ENCODE data around the gene SIGLEC10.
"Not testable (repeated sequence)": the region's sequence is repeated elsewhere in the genome, so short reads cannot be mapped to it uniquely, and the experiment has no call there.

Gene SIGLEC10

GRCh38 chr19:51448411-51449016 is 31.1 kb upstream of the SIGLEC10 start:
- peaks cover 54% of the 10 kb centered on the region for H3K4me1 Mint-ChIP-seq (ENCODE audit: low read depth)
- H3K27ac Mint-ChIP-seq = peak overlapping the region; percentile 88
- H3K27me3 Mint-ChIP-seq = no peaks in the 10 kb centered on the region
- H3K4me3 Mint-ChIP-seq = peak overlapping the region; percentile 75
- H3K9me3 Mint-ChIP-seq (ENCODE audit: low read depth) = no peaks in the 10 kb centered on the region
- H3K36me3 Mint-ChIP-seq = peaks cover 5% of the 10 kb centered on the region

DNA sequence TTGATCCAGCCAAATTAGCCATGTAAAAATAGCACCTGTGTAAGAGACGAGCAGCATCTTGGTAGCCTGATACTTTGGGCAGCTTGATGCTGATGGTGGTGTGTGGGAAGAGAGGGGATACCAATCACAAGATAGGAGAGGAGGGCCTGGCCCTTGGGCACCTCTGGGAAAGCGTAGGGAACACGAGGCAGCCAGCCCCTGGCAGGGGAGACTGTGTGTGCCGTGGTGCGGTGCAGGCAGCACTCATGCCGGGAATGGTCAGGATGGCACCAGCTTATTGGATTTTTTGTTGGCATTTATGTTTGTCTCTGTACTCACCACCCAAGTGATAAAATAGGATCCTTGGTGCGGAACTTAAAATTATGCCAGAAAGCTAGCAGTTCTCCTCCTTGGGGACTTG is 30.6 kb upstream of the SIGLEC10 start:
- H3K9me3 Mint-ChIP-seq (ENCODE audit: low read depth) = no peaks in the 10 kb centered on the region
- H3K36me3 Mint-ChIP-seq = peaks cover 6% of the 10 kb centered on the region
- H3K4me3 Mint-ChIP-seq = peak overlapping the region; percentile 75
- no peaks in the 10 kb centered on the region for H3K27me3 Mint-ChIP-seq
- peak overlapping the region; percentile 88 for H3K27ac Mint-ChIP-seq
- H3K4me1 Mint-ChIP-seq (ENCODE audit: low read depth) = peaks cover 59% of the 10 kb centered on the region

- Mint-ChIP-seq H3K27ac (peak overlapping the region; percentile 88), H3K4me1 (ENCODE audit: low read depth) (peaks cover 64% of the 10 kb centered on the region)
- H3K9me3 Mint-ChIP-seq (ENCODE audit: low read depth) = not testable (repeated sequence)
Observed at GRCh38 chr19:51447510-51447909, 30.1 kb upstream of the SIGLEC10 start.

DNA sequence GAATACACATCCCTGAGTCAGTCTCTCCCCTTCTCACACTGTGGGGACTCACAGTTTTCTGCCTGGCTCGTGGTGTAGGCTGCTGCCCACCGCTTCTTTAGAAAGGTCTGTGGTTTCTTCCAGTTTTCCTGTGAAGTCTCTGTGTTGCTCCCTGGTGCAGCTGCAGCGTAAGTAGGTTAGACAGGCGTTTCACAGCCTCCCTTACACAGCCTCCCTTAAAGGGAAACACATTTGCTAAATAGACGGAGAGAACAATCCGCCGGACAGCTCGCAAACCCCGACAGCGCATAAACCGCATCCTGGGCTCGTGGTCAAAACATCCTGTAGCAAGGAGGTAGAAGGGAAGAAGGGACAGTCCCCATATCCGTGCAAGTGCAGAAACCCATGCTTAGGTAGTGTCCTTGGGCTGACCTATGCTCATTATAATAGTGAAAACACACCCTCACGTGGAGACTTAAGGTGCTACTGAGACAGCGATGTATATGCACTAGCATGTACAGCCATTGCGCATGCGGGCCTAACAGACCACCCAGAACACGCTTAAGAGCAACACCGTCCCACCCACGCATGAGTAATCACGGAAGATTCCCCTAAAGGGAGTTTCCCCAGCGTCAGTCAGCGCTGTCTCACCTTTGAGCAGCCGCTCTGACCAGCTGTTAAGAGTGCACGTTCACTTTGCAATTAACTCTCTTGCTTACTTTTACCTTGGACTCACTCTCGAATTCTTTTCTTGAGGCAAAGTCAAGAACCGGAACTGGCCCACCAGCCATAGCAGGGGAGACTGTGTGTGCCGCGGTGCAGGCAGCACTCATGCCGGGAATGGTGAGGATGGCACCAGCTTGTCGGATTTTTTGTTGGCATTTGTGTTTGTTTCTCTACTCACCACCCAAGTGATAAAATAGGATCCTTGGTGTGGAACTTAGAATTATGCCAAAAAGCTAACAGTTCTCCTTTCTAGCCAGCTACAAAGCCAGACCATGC is 24.3 kb upstream of the SIGLEC10 start:
- Mint-ChIP-seq H3K36me3 (peaks cover 2% of the 10 kb centered on the region), H3K27ac (peak overlapping the region; percentile 98), H3K9me3 (ENCODE audit: low read depth) (no peaks in the 10 kb centered on the region), H3K4me1 (ENCODE audit: low read depth) (peaks cover 70% of the 10 kb centered on the region), H3K4me3 (peak overlapping the region; percentile 81), H3K27me3 (no peaks in the 10 kb centered on the region)

More at GRCh38 chr19:51447510-51447909, 30.1 kb upstream of the SIGLEC10 start:
- not testable (repeated sequence) for H3K27me3 Mint-ChIP-seq, H3K36me3 Mint-ChIP-seq
- peak overlapping the region; percentile 75 for H3K4me3 Mint-ChIP-seq

- peak overlapping the region; percentile 81 for H3K4me3 Mint-ChIP-seq
- H3K9me3 Mint-ChIP-seq (ENCODE audit: low read depth) = no peaks in the 10 kb centered on the region
- peaks cover 69% of the 10 kb centered on the region for H3K4me1 Mint-ChIP-seq (ENCODE audit: low read depth)
- no peaks in the 10 kb centered on the region for H3K27me3 Mint-ChIP-seq
- H3K36me3 Mint-ChIP-seq = peaks cover 2% of the 10 kb centered on the region
- H3K27ac Mint-ChIP-seq = peak overlapping the region; percentile 98
Observed at GRCh38 chr19:51440846-51441409, 23.5 kb upstream of the SIGLEC10 start.

DNA sequence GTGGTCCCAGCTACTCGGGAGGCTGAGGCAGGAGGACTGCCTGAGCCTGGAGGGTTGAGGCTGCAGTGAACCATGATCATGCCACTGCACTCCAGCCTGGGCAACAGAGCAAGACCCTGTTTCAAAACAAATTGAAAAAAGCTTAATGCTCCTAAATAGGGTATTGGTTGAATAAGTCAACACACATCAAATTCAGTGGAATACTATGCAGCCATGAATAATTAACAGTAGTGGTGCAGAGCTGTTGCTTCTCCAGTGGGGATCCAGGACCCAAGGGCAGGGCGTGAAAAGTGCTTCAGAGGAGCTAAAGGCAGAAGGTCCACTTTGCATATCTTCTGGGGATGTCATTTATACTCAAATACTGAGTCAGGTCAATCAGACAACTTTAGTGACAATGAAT is 22.6 kb upstream of the SIGLEC10 start:
- H3K36me3 Mint-ChIP-seq = peaks cover 2% of the 10 kb centered on the region
- H3K9me3 Mint-ChIP-seq (ENCODE audit: low read depth) = no peaks in the 10 kb centered on the region
- H3K27me3 Mint-ChIP-seq = no peaks in the 10 kb centered on the region
- peaks cover 63% of the 10 kb centered on the region for H3K4me1 Mint-ChIP-seq (ENCODE audit: low read depth)
- H3K27ac Mint-ChIP-seq = peak overlapping the region; percentile 98
- peak overlapping the region; percentile 81 for H3K4me3 Mint-ChIP-seq

GRCh38 chr19:51439021-51439465 is 21.6 kb upstream of the SIGLEC10 start:
- H3K27me3 Mint-ChIP-seq = no peaks in the 10 kb centered on the region
- peaks cover 2% of the 10 kb centered on the region for H3K36me3 Mint-ChIP-seq
- peak overlapping the region; percentile 98 for H3K27ac Mint-ChIP-seq
- H3K4me3 Mint-ChIP-seq = no peak overlapping the region
- H3K4me1 Mint-ChIP-seq (ENCODE audit: low read depth) = peaks cover 62% of the 10 kb centered on the region
- H3K9me3 Mint-ChIP-seq (ENCODE audit: low read depth) = no peaks in the 10 kb centered on the region

DNA sequence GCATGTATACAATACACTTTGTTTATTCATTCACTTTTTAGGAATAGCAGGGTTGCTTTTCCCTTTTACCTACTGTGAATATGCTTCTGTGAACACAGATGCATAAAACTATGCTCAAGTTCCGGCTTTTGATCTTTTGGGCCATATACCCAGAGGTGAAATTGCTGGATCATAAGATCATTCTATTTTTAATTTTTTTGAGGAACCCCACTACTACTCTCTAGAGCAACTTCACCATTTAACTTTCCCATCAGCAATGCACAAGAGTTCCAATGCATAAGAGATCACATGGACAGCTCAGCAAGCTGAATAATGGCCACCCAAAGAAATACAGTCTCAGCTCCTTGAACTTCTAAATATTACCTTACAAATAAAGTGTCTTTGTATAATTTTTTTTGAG is 17.0 kb upstream of the SIGLEC10 start:
- H3K4me1 Mint-ChIP-seq (ENCODE audit: low read depth) = peaks cover 25% of the 10 kb centered on the region
- H3K36me3 Mint-ChIP-seq = no peaks in the 10 kb centered on the region
- peak overlapping the region; percentile 34 for H3K27ac Mint-ChIP-seq
- no peaks in the 10 kb centered on the region for H3K27me3 Mint-ChIP-seq
- no peaks in the 10 kb centered on the region for H3K9me3 Mint-ChIP-seq (ENCODE audit: low read depth)
- H3K4me3 Mint-ChIP-seq = no peak overlapping the region

DNA sequence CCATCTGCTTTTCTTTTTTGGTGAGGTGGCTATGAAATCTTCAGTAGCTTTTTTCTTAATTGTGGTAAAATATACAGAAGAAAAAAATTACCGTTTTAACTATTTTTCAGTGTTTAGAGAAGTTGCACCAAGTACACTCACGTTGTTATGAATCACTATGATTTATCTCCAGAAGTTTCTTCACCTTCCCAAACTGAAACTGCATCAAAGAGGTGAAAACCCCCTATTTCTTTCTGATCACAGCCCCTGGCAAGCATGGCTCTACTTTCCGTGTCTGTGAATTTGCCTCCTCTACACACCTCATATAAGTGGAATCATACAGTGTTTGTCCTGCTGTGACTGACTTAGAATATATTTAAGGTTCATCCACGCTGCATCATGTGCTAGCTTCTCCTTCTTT is 15.6 kb upstream of the SIGLEC10 start:
- Mint-ChIP-seq H3K36me3 (no peaks in the 10 kb centered on the region), H3K4me3 (no peak overlapping the region), H3K27me3 (no peaks in the 10 kb centered on the region), H3K9me3 (ENCODE audit: low read depth) (no peaks in the 10 kb centered on the region), H3K4me1 (ENCODE audit: low read depth) (peaks cover 11% of the 10 kb centered on the region), H3K27ac (peak overlapping the region; percentile 22)

- Mint-ChIP-seq H3K9me3 (ENCODE audit: low read depth) (no peaks in the 10 kb centered on the region), H3K36me3 (no peaks in the 10 kb centered on the region), H3K27me3 (no peaks in the 10 kb centered on the region), H3K4me1 (ENCODE audit: low read depth) (peaks cover 7% of the 10 kb centered on the region), H3K27ac (no peak overlapping the region), H3K4me3 (no peak overlapping the region)
Observed at GRCh38 chr19:51431124-51431523, 13.7 kb upstream of the SIGLEC10 start.

DNA sequence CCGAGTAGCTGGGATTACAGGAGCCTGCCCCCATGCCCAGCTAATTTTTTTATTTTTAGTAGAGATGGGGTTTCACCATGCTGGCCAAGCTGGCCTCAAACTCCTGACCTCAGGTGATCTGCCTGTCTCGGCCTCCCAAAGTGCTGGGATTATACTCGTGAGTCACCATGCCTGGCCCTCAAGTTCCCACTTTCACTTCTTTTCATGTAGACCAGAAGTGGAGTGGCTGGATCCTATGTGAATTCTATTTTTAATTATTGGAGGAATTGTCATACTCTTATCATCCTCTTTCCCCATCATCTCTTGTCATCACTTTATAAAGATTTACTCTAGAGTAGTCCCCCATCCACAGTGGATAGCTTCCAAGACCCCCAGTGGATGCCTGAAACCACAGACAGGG is 12.8 kb upstream of the SIGLEC10 start:
- Mint-ChIP-seq H3K27me3 (no peaks in the 10 kb centered on the region), H3K27ac (no peak overlapping the region), H3K36me3 (no peaks in the 10 kb centered on the region), H3K4me1 (ENCODE audit: low read depth) (peaks cover 9% of the 10 kb centered on the region), H3K4me3 (no peak overlapping the region), H3K9me3 (ENCODE audit: low read depth) (no peaks in the 10 kb centered on the region)

DNA sequence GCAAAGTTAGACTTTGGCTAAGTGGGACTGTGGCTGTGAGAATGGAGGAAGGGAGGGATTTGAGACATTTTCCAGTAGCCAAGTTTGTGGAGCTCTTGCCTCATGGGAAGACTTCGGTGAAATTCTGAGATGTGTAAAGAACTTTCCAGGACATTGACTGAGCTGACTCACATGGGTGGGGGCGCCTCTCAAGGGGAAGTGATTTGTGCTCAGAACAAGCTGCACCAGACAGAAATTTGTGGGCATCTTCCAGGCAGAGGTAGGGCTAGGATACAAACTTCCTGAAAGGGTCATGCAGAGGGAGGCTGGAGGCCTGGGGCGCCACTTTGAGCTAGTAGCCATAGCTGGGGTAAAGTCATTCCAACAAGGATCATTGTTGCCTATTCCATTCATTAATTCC is 9.8 kb upstream of the SIGLEC10 start:
- Mint-ChIP-seq H3K27me3 (no peaks in the 10 kb centered on the region), H3K36me3 (no peaks in the 10 kb centered on the region), H3K9me3 (ENCODE audit: low read depth) (no peaks in the 10 kb centered on the region), H3K4me1 (ENCODE audit: low read depth) (peaks cover 6% of the 10 kb centered on the region), H3K27ac (no peak overlapping the region), H3K4me3 (no peak overlapping the region)

DNA sequence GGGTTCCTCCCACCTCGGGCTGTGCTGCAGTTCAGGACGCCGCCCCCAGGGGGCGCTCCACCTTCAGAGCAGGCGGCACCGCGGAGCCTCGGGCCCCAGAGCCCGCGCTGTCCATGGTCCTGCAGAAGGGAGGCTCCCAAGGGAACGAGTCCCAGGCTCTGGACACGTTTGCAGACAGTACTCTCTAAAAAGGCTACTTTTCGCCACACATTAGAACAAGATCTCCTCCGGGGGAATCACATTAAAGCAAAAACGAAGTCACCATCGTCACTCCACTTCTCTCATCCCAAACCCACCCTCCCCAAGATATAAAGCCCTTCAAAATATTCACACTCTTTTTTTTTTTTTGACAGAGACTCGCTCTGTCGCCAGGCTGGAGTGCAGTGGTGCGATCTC is 4.6 kb upstream of the SIGLEC10 start:
- H3K4me3 Mint-ChIP-seq = no peak overlapping the region
- no peaks in the 10 kb centered on the region for H3K9me3 Mint-ChIP-seq (ENCODE audit: low read depth)
- H3K27ac Mint-ChIP-seq = no peak overlapping the region
- H3K27me3 Mint-ChIP-seq = peaks cover 5% of the 10 kb centered on the region
- H3K36me3 Mint-ChIP-seq = no peaks in the 10 kb centered on the region
- H3K4me1 Mint-ChIP-seq (ENCODE audit: low read depth) = peaks cover 13% of the 10 kb centered on the region

- Mint-ChIP-seq H3K36me3 (no peaks in the 10 kb centered on the region), H3K4me1 (ENCODE audit: low read depth) (peaks cover 16% of the 10 kb centered on the region), H3K27me3 (peaks cover 5% of the 10 kb centered on the region), H3K9me3 (ENCODE audit: low read depth) (no peaks in the 10 kb centered on the region), H3K27ac (no peak overlapping the region), H3K4me3 (no peak overlapping the region)
Observed at GRCh38 chr19:51421229-51422052, 4.0 kb upstream of the SIGLEC10 start.
